ENCODE results near the gene PRR33.

Gene PRR33

GRCh38 chr11:1928470-1928890, 36.8 kb upstream of the PRR33 start:
- no peak for DNase-seq (ENCODE audit: low read depth, low spot score)

GRCh38 chr11:1927848-1928469, 36.3 kb upstream of the PRR33 start:
- no peak for DNase-seq (ENCODE audit: low read depth, low spot score)

- DNase-seq (ENCODE audit: low read depth, low spot score) = no peak
These were observed 35.5 kb upstream of the PRR33 start for GRCh38 chr11:1927026-1927847.

- no peak for DNase-seq (ENCODE audit: low read depth, low spot score)
These were observed 34.7 kb upstream of the PRR33 start for GRCh38 chr11:1926156-1927025.

- DNase-seq (ENCODE audit: low read depth, low spot score) = no peak
These were observed 33.9 kb upstream of the PRR33 start for GRCh38 chr11:1925373-1926155.

GRCh38 chr11:1924646-1925372, 33.1 kb upstream of the PRR33 start:
- DNase-seq (ENCODE audit: low read depth, low spot score) = no peak

- no peak for DNase-seq (ENCODE audit: low read depth, low spot score)
These were observed 32.5 kb upstream of the PRR33 start for GRCh38 chr11:1924181-1924580.

GRCh38 chr11:1923201-1923956, 31.7 kb upstream of the PRR33 start:
- no peak for DNase-seq (ENCODE audit: low read depth, low spot score)

- DNase-seq (ENCODE audit: low read depth, low spot score) = no peak
These were observed 30.9 kb upstream of the PRR33 start for GRCh38 chr11:1922481-1923081.

- DNase-seq (ENCODE audit: low read depth, low spot score) = no peak
These were observed 30.0 kb upstream of the PRR33 start for GRCh38 chr11:1921574-1922141.

GRCh38 chr11:1920909-1921573, 29.3 kb upstream of the PRR33 start:
- no peak for DNase-seq (ENCODE audit: low read depth, low spot score)

- no peak for DNase-seq (ENCODE audit: low read depth, low spot score)
These were observed 28.6 kb upstream of the PRR33 start for GRCh38 chr11:1920128-1920908.

- no peak for DNase-seq (ENCODE audit: low read depth, low spot score)
These were observed 27.9 kb upstream of the PRR33 start, which contains the start of gene TNNT3 for GRCh38 chr11:1919391-1920127. Gene TNNT3 (plus strand): TSS chr11:1919703. CDS start chr11:1922875, 3,172 bp downstream.

- no peak for DNase-seq (ENCODE audit: low read depth, low spot score)
These were observed 27.0 kb upstream of the PRR33 start for GRCh38 chr11:1918436-1919315.

GRCh38 chr11:1917523-1918435, 26.1 kb upstream of the PRR33 start:
- no peak for DNase-seq (ENCODE audit: low read depth, low spot score)
